GM18502 (cell line): ENCODE results near the gene RNF215.

Source experiments
- ATAC-seq: cut with Tn5 transposase; IDR thresholded peaks from one replicate; pipeline ENCODE4 v1.9.1; 2021; ENCODE audit warnings: mild to moderate bottlenecking; ENCODE audit not compliant: unreplicated experiment, poor library complexity

RNF215 gene

DNA sequence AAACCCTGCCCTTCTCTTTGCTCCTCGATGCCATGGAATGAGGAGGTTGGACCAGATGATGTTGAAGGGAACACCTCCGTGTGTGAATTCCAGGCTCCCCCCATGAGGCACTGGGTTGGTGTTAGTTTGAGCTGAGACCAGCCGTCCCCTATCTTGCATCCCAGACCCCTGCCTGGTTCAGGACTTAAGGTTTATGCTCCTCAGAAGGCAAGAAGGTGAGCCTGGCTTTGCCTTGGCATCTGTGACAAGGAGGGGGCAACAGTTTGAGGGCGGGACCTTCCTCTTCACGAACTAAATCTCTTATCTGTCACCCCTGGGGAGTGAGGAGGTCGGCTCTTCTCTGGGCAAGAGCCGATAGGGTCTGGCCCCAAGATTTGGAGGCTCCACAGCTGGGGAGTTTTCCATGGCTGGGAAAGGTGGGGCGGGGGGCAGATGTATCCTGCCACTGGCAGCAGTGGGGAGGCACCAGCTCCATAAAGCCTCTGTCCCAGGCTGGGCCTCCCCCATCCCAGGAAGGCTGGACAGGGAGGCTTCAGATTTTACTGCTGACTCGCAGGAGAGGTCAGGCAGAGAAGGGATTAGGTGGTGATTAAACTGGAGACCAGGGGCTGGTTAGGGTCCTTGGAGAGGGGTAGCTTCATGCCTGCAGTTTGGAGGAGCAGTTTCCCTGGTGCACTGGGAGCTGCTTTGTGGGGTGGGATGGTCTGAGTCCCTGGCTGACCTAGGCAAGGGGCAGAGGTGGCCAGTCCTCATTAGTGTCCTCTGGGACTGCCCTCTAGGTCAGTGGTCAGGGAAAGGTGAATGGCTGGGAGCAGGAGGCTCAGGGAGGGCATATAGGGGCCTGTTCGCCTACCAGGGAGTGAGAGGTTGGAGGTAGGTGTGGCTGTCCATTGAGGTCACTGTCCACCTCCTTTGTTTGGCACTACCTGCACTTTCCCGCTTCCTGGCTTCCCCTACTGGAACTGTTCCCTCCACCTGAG, 10.7 kb upstream of the RNF215 start:
- ATAC-seq = no peak

DNA sequence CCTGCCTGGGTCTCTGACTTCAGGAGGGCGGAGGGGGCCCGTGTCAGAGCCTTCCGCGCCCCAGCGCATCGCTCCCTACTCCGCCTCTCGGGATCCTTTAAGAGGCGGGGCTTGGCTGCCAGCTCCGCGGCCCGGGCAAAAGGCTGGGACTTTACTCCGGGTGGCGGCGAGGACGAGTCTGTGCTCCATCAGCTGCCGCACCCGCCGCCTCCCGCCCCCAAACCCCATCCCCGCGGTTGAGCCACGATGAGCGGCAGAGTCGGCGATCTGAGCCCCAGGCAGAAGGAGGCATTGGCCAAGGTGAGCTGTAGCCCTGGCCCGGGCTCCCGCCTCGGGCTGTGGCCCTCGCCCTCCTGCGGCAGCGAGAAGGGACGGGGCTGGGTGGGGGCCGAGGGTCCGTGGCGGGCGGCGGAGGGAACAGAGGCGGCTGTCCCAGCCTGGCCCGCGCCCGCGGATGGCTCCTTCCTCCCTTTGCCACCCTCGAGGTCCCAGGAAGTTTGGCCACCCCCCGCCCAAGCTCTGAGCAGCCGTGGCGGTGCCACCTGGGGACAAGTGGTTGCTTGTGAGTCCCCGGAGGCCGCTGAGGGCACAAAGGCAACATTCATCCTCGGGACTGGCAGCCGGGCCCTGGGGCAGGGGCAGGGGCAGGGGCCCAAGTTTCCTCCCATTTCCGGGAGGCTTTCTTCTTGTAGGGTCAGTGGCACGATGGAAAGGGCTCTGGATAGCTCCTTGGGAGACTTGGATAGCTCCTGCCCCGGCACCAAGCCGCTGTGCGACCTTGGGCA, 9.9 kb upstream of the RNF215 start, which contains the start of gene SEC14L2:
Gene SEC14L2, plus strand, starts transcription at position 148 of the 785 bp plus-strand sequence. Its CDS starts 99 bp downstream, at position 247.
- no peak for ATAC-seq

DNA sequence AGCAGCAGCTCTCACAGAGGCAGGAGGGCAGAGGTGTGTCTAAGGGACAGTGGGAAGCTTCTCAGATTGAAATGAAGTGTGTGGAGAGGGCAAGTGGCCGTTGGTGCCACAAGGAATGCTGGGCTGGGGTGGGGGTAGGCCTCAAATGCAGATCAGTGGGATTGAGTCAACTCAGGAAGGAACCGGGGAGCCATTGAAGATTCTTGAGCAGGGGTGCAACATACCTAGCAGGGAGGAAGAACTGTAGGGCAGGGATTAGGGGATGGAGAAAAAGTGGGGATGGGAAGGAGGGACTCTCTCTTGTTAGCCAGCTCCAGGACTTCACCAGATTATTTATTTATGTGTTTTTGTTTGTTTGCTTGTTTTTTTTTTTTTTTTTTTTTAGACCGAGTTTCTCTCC, 6.7 kb upstream of the RNF215 start:
- no peak for ATAC-seq

DNA sequence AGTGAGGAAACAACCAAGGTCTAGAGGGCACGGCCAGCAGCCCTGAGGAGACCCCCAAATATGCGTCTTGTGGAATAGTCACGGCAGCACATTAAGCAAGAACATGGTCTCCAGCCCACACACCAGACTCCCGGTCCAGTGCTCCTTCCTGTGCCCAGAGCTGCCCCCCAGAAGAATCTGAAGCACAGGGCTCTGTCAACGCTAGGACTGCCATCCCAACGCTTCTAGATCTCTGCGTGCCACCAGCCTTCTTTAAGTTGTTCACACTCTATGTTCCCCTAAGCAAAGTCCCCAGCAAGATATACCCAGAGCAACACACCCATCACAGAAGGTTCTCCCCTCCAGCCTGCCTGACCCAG, 6.1 kb upstream of the RNF215 start:
- ATAC-seq = no peak

DNA sequence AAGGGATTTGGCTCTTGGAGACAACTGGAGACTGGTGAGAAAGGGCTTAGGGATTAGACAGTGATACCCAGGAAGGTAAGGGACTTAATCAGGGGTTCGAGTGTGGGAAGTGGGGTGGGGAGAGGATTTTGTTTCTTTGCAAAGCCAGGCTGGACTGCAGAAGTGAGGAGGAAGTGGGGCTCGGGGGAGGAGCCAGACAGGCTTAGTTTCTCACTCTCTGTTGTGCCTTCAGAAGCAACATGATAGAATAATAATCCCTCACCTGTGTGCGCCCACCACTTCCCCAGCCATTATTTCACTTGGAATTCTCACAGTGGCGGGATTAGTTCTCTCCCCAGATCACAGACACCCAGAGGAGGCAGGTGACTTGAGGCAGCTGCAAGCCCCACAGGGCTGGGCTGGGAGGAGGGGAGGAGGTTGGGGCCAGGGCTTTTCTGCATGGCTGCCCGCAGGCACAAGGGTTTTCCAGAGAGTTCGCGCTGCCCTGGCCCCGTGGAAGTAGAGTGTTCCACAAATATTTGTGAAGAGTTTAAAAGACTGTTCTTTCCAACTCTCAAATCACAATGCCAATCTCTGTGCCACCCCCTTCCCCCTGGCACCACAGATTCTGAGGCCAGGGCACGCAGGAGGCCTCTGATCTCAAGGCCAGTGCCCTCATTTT, 5.6 kb upstream of the RNF215 start:
- ATAC-seq = no peak

DNA sequence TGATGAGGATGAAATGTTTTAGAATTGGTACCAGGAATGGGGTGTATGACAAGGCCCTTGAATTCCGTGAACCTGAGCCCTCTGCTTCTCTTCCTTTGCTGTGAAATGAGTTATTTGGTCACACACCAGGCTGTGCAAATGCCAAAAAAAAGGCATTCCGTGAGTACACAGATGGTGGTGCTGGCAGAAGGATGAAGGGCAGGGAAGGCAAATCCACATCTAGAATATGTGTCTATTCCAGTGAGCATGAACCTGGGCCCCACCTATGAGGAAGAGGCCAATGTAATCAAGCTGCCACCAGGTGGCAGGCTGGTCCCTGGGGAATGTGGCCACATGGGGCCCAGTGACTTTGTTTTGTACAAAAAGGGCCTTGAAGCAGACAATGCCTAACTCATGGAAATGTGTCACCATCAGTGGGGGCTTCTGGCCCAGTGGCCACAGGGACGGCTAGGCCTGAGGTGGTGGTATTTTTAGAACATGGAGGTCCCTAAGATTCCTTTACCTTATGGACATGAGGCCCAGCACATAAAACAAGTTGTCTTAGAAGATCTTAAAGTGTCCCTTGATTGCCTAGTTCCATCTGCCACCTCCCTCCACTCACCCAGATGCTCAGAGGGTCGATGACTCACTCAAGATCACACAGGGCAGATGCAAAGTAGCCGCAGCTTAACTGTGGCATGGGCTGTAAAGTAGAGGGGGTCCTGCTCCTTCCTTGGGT, 3.9 kb upstream of the RNF215 start:
- no peak for ATAC-seq

DNA sequence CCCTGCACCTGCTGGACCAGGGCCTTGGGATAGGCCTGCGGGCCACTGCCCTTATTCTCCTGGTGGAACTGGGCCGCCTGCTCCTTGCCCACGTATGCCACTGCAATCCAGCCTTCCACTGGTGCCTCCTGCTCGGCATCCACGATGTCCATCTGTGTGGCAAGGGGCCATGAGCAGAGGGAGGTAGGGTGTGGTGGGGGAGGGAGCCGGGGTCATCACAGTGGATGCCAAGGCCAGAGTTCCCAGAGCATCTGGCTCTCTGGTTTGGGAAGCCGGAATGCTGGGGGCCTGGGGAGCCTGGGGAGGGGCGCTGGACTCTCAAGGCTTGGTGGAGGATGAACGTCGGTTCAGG, 627 bp downstream of the RNF215 start:
- ATAC-seq = no peak

DNA sequence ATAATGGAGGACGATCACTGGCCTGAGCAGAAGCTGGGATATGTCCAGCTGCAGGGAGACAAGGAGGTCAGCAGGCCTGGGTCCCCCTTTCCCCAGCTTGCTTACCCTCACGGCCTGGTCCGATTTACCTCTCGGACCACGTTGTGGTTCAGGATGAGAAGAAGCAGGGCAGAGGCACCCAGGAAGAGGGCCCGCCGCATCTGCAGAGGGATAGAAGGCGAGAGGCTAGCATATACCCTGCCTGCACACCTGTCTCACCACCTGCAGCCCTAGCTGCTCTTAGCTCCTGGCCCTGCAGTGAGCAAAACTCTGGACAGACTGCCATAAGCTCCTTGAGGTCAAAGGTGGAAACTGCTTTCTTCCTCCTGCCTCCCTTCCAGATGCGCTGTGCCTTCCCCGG, 1.3 kb downstream of the RNF215 start:
- ATAC-seq = no peak

DNA sequence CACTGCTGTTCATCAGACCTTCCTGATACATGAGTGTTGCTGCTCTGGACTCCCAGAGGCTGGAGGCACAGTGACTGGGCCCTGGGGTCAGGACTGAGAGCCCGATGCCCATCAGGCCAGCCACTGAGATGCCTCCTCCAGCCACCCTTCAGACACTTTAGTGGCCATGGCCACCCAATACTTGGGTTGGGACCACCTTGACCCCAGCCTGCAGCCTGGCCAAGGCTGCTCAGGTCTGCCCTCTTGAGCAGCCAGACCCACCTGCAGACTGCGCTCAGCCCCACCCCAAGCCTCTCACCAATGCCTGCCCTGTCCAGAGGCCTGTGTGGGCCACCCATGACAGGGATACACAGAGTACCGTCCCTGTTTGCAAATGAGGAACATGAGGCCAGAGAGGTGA, 4.2 kb downstream of the RNF215 start:
- no peak for ATAC-seq

DNA sequence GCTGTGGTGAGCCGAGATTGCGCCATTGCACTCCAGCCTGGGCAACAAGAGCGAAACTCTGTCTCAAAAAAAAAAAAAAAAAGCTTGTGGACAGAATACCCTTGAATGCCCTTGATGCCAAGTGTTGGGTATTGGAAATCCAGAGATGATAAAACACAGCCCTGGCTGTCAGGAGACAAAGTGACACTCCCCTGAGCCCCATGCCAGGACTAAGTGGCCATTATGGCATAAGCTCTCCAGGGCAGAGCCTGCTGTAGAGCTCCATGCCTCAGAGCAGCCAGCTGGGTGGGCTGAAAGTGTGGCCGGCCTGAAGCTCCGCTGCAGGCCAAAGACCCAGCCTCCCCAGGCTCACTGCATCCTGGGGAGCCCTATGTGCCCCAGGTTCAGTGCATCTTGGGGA, 4.9 kb downstream of the RNF215 start:
- no peak for ATAC-seq

DNA sequence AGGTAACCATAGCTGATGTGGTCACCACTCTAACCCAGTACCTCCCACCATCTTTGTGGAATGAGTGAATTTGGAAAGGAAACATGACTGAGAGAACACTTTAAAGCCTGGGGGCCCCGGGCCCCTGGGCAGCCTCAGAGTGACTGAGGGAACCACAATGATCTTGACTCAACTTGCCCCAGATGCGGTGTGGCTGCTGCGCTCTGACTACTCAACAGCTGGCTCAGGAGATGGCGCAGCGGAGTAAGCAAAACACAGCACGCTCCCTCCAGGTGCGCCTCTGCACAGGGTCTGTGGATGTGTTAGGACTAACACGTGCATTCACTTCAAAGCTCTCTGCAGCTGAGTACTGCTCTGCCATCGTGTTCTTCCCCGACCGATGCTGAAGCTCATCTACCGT, 5.9 kb downstream of the RNF215 start:
- no peak for ATAC-seq

DNA sequence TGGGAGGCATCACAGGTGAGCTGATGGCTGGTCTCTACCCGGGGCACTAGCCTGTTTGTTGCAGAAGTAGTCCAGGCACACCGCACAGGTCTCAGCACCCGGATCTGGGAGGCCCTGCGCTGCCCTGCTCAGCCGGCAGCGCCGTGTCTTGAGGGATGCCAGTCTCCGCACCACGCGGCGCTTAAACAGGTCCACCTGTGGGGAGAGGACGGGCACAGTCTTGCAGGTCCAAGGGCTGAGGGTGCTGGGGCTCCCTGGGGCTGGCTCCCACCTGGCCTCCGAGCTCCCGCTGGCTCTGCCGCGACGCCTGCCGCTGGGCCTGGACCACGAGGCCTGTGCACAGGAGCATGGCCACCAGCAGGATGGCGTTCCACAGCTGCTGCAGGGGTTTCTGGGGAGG, 7.2 kb downstream of the RNF215 start:
- no peak for ATAC-seq

DNA sequence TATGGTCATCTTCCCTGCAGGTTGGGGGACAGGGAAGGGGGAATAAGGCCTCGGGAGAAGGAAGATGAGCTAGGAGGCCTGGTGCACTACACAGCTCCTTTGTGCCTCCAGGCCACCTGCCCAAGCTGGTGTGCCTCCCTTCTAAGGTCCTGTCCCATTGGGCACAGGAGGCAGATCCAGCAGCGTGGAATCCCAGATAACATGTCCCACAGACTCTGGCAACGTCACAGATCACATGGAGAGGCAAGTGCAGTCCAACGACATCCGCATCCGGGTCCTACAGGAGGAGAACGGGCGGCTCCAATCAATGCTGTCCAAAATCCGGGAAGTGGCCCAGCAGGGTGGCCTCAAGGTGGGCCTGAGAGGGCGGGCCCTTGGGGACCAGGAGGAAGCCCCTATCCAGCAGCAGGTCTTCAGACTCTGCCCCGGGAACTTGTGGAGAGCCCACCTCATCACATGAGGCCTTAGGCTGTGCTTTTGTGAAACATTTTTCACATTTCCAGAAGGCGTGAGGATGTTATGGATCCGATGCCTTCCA, 11.8 kb downstream of the RNF215 start:
- ATAC-seq = no peak

DNA sequence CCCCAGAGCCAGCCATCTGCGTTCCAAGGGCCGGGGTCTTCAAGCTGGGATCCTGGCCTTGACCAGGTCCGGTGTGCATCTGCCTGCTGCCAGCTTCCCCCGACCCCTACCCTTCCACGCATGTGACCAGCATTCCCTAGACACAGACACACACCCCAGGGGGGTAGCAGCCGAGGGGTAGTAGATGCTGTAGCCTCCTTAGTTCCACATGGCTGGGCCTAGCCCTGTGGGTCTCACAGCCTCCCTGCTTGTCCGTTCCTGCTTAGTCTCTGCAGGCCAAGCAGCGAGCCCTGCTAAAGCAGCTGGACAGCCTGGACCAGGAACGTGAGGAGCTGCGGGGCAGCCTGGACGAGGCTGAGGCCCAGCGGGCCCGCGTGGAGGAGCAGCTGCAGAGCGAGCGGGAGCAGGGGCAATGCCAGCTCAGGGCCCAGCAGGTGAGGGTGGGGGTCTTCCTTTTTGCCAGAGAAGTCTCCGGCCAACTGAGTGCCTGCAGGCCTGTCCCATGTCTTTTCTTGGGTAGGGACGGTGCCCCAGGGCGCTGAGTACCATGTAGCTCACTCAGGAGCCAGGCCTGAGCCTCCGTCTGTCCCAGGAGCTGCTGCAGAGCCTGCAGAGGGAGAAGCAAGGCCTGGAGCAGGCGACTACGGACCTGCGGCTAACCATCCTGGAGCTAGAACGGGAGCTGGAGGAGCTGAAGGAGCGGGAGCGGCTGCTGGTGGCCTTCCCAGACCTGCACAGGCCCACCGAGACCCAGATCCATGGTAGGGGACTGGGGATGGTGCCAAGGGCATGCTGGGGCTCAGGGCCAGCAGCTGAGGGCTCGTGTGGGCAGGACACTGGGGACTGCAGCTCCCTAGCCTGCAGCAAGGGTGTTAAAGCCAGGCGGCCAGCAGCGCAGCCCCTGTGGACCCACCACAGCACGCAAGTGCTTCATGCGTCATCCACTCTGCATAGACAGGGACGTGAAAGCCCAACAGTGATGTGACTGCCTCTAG, 13.6 kb downstream of the RNF215 start:
- ATAC-seq = no peak

DNA sequence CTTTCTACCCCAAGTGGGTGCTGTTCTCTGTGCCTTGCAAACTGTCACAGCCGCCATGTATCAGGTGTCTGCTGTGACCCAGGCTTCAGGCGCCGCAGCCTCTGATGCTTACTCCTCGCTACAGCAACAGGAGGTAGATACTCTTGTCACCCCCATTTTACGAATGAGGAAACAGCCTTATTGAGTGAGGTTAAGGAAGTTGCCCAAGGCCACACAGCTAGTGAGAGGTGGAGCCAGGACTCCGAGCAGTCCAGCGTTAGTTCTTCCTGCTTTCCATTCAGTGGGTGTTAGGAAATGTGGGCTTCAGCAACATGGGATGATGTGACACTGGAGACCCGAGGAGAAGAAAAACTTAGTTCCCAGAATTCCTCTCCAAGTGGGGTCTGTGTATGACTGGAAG, 14.3 kb downstream of the RNF215 start:
- ATAC-seq = no peak

DNA sequence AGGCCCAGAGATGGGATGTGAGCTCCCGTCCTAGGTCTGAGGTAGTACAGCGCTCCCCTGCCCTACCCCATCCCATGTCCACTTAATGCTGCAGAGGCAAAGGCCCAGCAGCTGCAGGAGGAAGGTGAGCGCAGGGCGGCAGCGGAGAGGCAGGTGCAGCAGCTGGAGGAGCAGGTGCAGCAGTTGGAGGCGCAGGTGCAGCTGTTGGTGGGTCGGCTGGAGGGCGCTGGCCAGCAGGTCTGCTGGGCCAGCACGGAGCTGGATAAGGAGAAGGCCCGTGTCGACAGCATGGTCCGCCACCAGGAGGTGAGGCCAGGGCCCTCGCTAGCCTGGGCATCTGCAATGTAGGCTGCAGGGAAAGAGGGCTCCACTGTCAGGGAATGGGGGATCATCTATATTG, 15.2 kb downstream of the RNF215 start:
- no peak for ATAC-seq

DNA sequence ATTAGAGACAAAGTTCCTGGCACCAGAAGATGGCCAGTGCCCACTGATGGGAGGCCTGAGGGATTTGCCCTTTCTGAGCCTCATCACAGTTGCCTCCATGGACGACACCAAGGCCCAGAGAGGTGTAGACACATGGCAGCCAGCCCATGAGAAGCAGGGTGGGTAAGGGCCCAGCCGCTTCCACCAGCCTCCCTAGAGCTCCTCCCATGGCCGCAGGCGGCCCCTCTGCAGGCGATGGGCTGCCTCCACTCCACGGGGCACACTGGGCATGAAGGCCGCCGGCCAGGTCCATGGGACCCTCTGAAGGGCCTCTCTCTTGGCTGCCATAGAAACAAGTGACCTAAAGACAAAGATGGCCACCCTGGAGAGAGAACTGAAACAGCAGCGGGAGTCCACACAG, 15.9 kb downstream of the RNF215 start:
- no peak for ATAC-seq

DNA sequence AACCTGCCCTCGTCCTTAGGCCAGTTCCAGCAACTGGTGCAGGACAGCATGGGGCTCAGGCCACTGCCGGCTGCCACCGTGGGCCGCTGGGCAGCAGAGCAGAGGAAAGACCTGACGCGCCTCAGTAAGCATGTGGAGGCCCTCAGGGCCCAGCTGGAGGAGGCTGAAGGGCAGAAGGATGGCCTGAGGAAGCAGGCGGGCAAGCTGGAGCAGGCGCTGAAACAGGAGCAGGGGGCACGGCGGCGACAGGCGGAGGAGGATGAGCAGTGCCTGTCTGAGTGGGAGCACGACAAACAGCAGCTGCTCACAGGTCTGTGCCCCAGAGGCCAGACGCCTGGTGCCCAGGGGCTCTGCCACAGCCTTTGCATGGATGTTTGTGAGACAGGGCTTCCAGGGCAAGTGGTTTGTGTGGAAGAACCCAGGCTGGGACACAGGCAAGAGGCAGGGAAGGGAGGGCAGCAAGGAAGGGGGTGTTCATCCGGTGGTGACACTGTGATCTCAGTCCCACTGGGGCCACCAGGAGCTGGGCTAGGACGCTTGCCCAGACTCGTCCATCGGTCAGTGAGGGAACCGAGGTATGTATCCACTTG, 16.5 kb downstream of the RNF215 start:
- no peak for ATAC-seq

DNA sequence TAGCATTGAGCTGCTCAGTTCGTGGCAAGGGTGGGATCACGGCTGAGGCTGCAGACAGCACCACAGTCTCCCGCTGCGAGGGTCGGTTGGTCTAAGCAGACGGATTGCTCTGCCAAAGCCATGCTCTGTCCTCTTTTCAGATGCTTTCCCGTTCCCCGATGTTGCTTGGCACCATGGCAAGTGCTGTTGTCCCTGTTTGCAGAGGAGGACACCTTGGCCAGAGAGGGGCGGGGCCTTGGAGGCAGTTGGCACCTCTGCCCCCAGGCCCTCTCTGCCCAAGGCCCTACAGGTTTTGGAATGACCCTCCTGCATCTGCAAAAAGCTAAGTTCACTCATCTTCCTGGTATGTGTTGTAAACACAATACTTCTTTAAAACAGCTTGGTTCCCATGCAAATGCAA, 18.8 kb downstream of the RNF215 start:
- ATAC-seq = no peak
